GM19324 (cell line): ENCODE results near the gene ACSS1.

ENCODE experiments used
- ATAC-seq: cut with Tn5 transposase; IDR thresholded peaks from one replicate; pipeline ENCODE4 v1.9.1; 2021; ENCODE audit warnings: mild to moderate bottlenecking, moderate library complexity; ENCODE audit not compliant: unreplicated experiment, low FRiP score

Gene ACSS1

GRCh38 chr20:25048519-25048952 lies 9.4 kb downstream of the ACSS1 start:
- no peak for ATAC-seq

- no peak for ATAC-seq
Measured at GRCh38 chr20:25047766-25048165, 10.2 kb downstream of the ACSS1 start.

- ATAC-seq: no peak
Measured at GRCh38 chr20:25046736-25047666, 10.9 kb downstream of the ACSS1 start.

GRCh38 chr20:25046181-25046641 lies 11.7 kb downstream of the ACSS1 start:
- ATAC-seq: no peak

GRCh38 chr20:25045343-25045712 lies 12.6 kb downstream of the ACSS1 start:
- ATAC-seq: no peak

GRCh38 chr20:25044660-25045342 lies 13.1 kb downstream of the ACSS1 start:
- no peak for ATAC-seq

- no peak for ATAC-seq
Measured at GRCh38 chr20:25044261-25044560, 13.7 kb downstream of the ACSS1 start.

- no peak for ATAC-seq
Measured at GRCh38 chr20:25043499-25044260, 14.3 kb downstream of the ACSS1 start.

- ATAC-seq: peak; percentile 89
Measured at GRCh38 chr20:25042531-25043498, 15.1 kb downstream of the ACSS1 start.

- ATAC-seq: no peak
Measured at GRCh38 chr20:25041813-25042530, 16.0 kb downstream of the ACSS1 start.

GRCh38 chr20:25040438-25040831 lies 17.5 kb downstream of the ACSS1 start:
- ATAC-seq: no peak

- no peak for ATAC-seq
Measured at GRCh38 chr20:25039697-25040437, 18.1 kb downstream of the ACSS1 start.

GRCh38 chr20:25038591-25039015 lies 19.3 kb downstream of the ACSS1 start:
- ATAC-seq: no peak

- ATAC-seq: no peak
Measured at GRCh38 chr20:25038103-25038410, 19.9 kb downstream of the ACSS1 start.

GRCh38 chr20:25037288-25038102 lies 20.4 kb downstream of the ACSS1 start:
- ATAC-seq: no peak

GRCh38 chr20:25036331-25036936 lies 21.5 kb downstream of the ACSS1 start:
- ATAC-seq: no peak

GRCh38 chr20:25035921-25036320 lies 22.0 kb downstream of the ACSS1 start:
- ATAC-seq: peak; percentile 46

- no peak for ATAC-seq
Measured at GRCh38 chr20:25033924-25034300, 24.0 kb downstream of the ACSS1 start.
